ENCODE measurements around the gene TEKT5. TPM values are rescaled to one million over a fixed set of nuclear protein-coding genes. Genes with fewer than 3 reads are reported as not detected.
"Not testable (repeated sequence)": the region's sequence is repeated elsewhere in the genome, so short reads cannot be mapped to it uniquely, and the experiment has no call there.

Gene TEKT5
- total RNA-seq, 1 donor from 2014 or later = not detected

DNA sequence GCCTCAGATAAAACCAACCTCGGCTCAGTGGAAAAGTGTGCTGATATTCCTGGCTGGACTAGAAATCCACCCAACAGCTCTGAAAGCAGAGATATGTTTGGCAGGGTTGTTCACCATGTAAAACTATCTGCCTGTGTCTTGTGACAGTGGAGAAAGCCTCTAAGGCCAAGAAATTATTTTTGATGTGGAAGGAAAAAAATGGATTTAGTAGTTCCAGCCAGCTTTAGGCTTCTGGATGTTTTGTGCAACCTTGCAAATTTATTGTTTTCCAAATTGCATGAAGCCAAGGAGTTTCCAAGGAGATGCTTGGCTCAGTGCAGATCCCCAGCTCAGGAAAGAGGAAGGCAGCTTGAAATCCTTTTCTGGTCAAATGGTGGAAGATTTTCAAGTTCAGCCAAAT, 31.6 kb downstream of the TEKT5 start:
- Mint-ChIP-seq H3K4me3 (no peak overlapping the region), H3K27me3 (ENCODE audit: insufficient read depth) (peaks cover 5% of the 10 kb centered on the region), H3K27ac (no peak overlapping the region), H3K36me3 (ENCODE audit: low read depth) (no peaks in the 10 kb centered on the region), H3K4me1 (ENCODE audit: low read depth) (no peaks in the 10 kb centered on the region), H3K9me3 (no peaks in the 10 kb centered on the region)
- intact Hi-C loops (cut with micrococcal nuclease) = no loop called here
- no peak for DNase-seq (ENCODE audit: low spot score)

DNA sequence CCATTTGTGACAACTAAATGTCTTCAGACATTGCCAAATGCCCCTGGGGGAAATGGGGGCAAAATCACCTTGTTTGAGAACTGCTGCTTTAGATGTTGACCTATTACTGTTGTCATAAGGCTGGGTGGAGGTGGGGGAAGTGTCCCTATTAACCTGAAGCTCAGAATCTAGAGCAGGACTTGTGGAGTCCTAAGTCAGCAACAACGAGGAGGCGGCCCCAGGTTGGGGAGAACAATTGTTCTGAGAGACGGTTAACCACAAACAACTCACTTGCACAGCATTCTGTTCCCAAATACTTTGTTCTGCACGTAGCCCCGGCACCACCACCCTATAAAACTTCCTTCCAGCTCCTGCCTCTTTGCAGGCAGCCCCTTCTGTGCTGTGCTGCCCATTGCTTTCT, 32.5 kb downstream of the TEKT5 start:
- H3K27ac Mint-ChIP-seq = no peak overlapping the region
- no peaks in the 10 kb centered on the region for H3K9me3 Mint-ChIP-seq
- intact Hi-C loops (cut with micrococcal nuclease) = no loop called here
- no peak for DNase-seq (ENCODE audit: low spot score)
- H3K36me3 Mint-ChIP-seq (ENCODE audit: low read depth) = no peaks in the 10 kb centered on the region
- H3K27me3 Mint-ChIP-seq (ENCODE audit: insufficient read depth) = peaks cover 5% of the 10 kb centered on the region
- no peaks in the 10 kb centered on the region for H3K4me1 Mint-ChIP-seq (ENCODE audit: low read depth)
- no peak overlapping the region for H3K4me3 Mint-ChIP-seq

DNA sequence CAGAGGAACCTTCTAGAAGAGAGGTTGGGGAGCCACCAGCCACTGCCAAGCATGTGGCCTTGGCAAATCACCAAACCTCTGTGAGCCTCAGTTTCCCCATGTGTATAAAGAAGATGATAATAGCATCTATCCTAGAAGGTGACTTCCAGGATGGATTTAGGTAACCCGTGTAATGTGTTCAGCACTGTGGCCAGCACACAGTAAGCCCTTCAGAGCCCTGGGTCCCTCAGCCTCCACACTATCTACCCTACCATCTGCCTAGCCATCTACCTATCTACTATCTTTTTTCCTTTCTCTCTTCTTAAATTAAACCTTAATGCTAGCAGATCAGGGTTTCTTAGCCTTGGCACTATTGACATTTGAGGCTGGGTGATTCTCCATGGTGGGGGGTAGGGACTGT, 33.0 kb downstream of the TEKT5 start:
- no peak overlapping the region for H3K27ac Mint-ChIP-seq
- no peak overlapping the region for H3K4me3 Mint-ChIP-seq
- H3K36me3 Mint-ChIP-seq (ENCODE audit: low read depth) = no peaks in the 10 kb centered on the region
- DNase-seq (ENCODE audit: low spot score) = no peak
- intact Hi-C loops (cut with micrococcal nuclease) = no loop called here
- no peaks in the 10 kb centered on the region for H3K9me3 Mint-ChIP-seq
- peaks cover 5% of the 10 kb centered on the region for H3K27me3 Mint-ChIP-seq (ENCODE audit: insufficient read depth)
- no peaks in the 10 kb centered on the region for H3K4me1 Mint-ChIP-seq (ENCODE audit: low read depth)

DNA sequence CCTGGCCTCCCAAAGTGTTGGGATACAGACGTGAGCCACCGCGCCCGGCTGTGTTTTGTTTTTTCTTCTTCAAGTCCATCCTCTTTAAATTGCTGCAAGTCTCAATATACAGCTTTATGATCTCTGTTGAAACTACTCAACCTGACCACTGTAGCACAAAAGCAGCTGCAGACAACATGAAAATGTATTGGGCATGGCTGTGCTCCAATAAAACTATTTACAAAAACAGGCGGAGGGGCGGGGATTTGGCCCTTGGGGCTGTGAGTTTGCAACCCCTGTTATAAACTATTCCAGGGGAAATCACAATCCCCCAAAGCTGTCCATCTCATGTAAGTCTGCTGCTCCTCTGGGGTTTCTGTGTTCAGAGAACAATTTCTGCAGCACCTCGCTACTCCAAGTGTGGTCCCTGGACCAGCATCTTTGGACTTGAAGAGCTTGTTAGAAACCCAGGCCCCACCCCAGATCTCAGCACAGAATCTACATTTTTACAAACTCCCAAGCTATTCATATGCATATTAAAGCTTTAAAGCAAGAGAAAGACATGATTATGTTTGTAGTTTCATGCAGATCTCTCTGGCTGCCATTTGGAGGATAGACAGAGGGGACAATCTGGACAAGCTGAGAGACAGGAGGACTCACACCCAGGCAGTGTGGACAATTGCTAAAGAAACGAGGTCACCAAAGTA, 33.6 kb downstream of the TEKT5 start:
- H3K36me3 Mint-ChIP-seq (ENCODE audit: low read depth) = no peaks in the 10 kb centered on the region
- DNase-seq (ENCODE audit: low spot score) = no peak
- intact Hi-C loops (cut with micrococcal nuclease) = no loop called here
- no peak overlapping the region for H3K27ac Mint-ChIP-seq
- no peak overlapping the region for H3K4me3 Mint-ChIP-seq
- H3K4me1 Mint-ChIP-seq (ENCODE audit: low read depth) = no peaks in the 10 kb centered on the region
- H3K9me3 Mint-ChIP-seq = no peaks in the 10 kb centered on the region
- peaks cover 5% of the 10 kb centered on the region for H3K27me3 Mint-ChIP-seq (ENCODE audit: insufficient read depth)

DNA sequence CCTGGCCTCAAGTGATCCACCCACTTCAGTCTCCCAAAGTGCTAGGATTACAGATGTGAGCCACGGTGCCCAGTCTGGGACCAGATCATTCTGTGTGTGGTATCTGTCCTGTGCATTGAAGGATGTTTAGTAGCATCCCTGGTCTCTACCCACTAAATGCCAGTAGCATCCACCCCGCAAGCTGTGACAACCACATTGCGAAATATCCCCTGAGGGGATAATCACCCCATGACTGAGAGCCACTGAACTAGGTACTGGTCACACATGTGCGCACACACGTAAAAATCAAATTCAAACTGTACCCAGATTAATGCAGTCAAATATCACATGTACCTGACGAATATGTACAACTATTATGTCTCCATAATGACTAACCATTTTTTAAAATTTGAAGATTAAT, 35.8 kb downstream of the TEKT5 start:
- DNase-seq (ENCODE audit: low spot score) = no peak
- Mint-ChIP-seq H3K27me3 (ENCODE audit: insufficient read depth) (peaks cover 5% of the 10 kb centered on the region), H3K4me3 (no peak overlapping the region), H3K4me1 (ENCODE audit: low read depth) (no peaks in the 10 kb centered on the region), H3K27ac (no peak overlapping the region), H3K9me3 (no peaks in the 10 kb centered on the region), H3K36me3 (ENCODE audit: low read depth) (no peaks in the 10 kb centered on the region)
- intact Hi-C loops (cut with micrococcal nuclease) = no loop called here

DNA sequence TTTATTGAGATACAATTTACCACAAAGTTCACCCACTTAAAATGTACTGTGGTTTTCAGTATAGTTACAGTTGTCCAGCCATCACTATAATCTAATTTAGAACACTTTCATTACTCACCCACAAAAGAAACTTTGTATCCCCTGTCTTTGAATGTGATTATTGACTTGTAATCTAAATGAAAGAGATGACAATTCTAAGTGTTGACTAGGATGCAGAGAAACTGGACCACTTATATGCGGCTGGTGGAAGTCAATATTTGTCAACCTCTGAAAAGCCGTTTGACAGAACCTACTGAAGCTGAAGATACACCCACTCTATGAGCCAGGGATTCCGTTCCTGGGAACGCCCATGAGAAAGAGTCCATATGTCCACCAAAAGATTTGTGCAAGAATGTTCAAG, 36.8 kb downstream of the TEKT5 start:
- H3K4me3 Mint-ChIP-seq = no peak overlapping the region
- no peak overlapping the region for H3K27ac Mint-ChIP-seq
- no peaks in the 10 kb centered on the region for H3K4me1 Mint-ChIP-seq (ENCODE audit: low read depth)
- no peaks in the 10 kb centered on the region for H3K9me3 Mint-ChIP-seq
- DNase-seq (ENCODE audit: low spot score) = no peak
- H3K36me3 Mint-ChIP-seq (ENCODE audit: low read depth) = no peaks in the 10 kb centered on the region
- intact Hi-C loops (cut with micrococcal nuclease) = no loop called here
- peaks cover 5% of the 10 kb centered on the region for H3K27me3 Mint-ChIP-seq (ENCODE audit: insufficient read depth)

DNA sequence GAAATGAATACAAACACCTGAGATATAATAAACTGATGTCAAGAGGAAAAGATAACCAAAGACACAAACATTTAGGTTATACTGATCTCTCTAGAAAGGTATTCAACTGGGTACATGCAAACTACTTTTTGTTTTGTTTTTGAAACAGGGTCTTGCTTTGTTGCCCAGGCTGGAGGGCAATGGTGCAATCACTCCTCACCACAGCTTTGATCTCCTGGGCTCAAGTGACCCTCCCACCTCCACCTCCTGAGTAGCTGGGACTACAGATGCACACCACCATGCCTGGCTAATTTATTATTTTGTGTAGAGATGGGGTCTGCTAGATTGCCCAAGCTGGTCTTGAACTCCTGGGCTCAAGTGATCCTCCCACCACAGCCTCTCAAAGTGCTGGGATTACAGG, 38.1 kb downstream of the TEKT5 start:
- H3K4me3 Mint-ChIP-seq = no peak overlapping the region
- intact Hi-C loops (cut with micrococcal nuclease) = no loop called here

DNA sequence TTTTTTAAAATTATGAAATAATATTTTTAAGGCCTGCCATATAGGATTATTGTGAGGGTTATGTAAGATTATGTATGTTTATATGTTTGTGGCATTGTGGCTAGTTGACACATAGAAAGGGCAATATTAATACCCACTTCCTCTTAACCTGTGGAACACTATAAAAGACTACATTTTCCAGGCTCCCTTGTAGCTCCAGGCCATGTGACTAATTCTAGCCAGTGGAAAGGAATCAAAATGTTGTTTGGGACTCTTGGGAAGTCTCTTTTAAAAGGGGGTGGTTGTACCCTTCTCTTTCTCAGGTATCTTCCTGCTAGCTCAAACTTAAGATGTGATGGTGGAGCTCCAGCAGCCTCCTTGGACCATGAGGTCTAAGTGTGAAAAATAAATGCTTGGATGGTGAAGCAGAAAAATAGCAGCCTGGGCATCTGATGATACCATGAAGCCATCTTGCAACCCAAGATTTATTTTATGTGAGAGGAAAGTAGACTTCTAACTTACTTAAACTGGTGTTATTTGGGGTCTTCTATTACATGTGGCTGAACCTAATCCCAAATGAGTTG, 39.2 kb downstream of the TEKT5 start:
- Mint-ChIP-seq H3K27ac (no peak overlapping the region), H3K36me3 (ENCODE audit: low read depth) (no peaks in the 10 kb centered on the region), H3K4me3 (no peak overlapping the region), H3K4me1 (ENCODE audit: low read depth) (no peaks in the 10 kb centered on the region), H3K27me3 (ENCODE audit: insufficient read depth) (no peaks in the 10 kb centered on the region), H3K9me3 (no peaks in the 10 kb centered on the region)
- DNase-seq (ENCODE audit: low spot score) = no peak
- intact Hi-C loops (cut with micrococcal nuclease) = no loop called here

More for the DNA sequence above, 38.1 kb downstream of the TEKT5 start:
- Mint-ChIP-seq H3K27ac (no peak overlapping the region), H3K36me3 (ENCODE audit: low read depth) (no peaks in the 10 kb centered on the region), H3K4me1 (ENCODE audit: low read depth) (no peaks in the 10 kb centered on the region), H3K27me3 (ENCODE audit: insufficient read depth) (no peaks in the 10 kb centered on the region), H3K9me3 (no peaks in the 10 kb centered on the region)
- DNase-seq (ENCODE audit: low spot score) = no peak

DNA sequence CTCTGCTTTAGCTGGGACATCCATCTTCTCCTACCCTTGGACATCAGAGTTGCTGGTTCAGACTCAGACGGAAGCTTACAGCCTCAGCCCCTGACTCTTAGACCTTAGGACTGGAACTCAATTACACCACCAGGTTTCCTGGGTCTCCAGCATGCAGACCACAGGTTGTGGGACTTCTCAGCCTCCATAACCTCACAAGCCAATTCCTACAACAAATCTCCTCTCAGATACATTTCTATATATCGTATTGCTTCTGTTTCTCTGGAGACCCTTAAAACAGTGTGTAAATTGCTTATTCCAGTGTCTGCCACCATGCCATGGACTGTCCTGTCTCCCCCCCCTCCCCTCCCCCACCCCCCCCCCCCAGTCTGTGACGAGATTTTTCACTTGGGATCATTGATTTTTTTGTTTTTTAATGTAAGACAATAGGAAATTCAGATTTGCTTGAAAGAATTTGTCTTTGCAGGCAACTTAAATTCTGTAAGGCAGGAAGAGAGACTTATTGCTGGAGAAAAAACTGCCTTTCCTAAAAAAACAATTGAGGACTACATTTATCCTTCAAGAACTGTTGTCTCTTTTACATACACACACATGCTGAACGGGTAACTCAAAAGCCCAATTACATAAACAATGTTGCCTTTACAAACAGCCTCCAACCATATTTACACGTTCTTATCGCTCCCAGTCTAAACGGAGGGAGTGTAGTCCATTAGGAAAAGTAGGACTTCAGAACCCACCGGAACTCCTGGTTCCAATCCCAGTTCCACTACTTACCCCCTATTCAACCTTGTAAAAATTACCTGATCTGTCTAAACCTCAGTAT, 39.9 kb downstream of the TEKT5 start:
- Mint-ChIP-seq H3K27ac (no peak overlapping the region), H3K27me3 (ENCODE audit: insufficient read depth) (no peaks in the 10 kb centered on the region), H3K9me3 (no peaks in the 10 kb centered on the region), H3K4me1 (ENCODE audit: low read depth) (no peaks in the 10 kb centered on the region), H3K4me3 (no peak overlapping the region), H3K36me3 (ENCODE audit: low read depth) (no peaks in the 10 kb centered on the region)
- intact Hi-C loops (cut with micrococcal nuclease) = no loop called here
- no peak for DNase-seq (ENCODE audit: low spot score)

DNA sequence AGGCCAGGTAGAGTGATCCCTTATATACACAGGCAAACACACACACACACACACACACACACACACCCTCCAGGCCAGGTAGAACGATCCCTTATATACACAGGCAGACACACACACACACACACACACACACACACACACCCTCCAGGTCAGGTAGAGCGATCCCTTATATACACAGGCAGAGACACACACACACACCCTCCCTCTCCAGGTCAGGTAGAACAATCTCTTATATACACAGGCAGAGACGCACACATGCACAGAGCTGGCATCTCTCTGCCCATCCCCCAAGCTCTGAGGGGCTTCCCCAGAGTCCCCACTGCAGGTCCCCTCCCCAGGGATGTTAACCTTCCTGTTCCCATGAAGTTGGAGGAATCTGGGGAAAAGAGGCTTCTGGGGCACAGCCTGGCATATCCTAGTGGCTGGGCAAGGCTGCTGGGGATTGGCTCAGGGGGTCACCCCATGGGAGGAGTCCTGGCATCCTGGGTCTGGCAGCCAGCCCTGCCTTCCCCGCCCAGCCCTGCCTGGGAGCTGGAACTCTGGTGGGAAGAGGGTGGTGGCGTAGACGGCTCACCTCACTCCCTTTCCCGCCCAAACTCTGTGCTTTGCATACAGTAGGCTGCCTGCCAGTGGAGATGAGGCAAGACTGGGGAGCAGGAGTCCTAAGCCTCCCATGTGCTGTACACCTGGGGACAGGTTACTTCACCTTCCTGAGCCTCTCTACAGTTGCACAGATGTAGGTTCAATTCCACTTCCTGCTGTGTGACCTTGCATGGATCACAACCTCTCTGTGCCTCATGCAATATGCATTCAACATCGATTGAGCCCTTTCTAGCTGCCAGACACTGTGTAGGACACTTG, 41.8 kb downstream of the TEKT5 start:
- H3K36me3 Mint-ChIP-seq (ENCODE audit: low read depth) = no peaks in the 10 kb centered on the region
- intact Hi-C loops (cut with micrococcal nuclease) = no loop called here
- no peak overlapping the region for H3K4me3 Mint-ChIP-seq
- H3K9me3 Mint-ChIP-seq = no peaks in the 10 kb centered on the region
- no peak for DNase-seq (ENCODE audit: low spot score)
- no peaks in the 10 kb centered on the region for H3K4me1 Mint-ChIP-seq (ENCODE audit: low read depth)
- H3K27ac Mint-ChIP-seq = no peak overlapping the region
- H3K27me3 Mint-ChIP-seq (ENCODE audit: insufficient read depth) = no peaks in the 10 kb centered on the region

DNA sequence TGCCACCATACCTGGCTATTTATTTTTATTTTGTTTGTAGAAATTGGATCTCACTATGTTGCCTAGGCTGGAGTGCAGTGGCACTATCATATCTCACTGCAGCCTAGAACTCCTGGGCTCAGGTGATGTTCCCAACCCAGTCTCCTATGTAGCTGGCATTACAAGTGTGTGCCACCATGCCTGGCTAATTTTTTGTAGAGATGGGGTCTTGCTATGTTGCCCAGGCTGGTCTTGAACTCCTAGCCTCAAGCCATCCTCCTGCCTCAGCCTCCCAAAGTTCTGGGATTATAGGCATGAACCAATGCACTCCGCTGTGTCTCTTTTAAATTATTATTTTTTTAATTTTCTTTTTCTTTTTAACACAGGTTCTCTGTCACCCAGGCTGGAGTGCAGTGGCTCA, 45.6 kb downstream of the TEKT5 start:
- H3K4me1 Mint-ChIP-seq (ENCODE audit: low read depth); DNase-seq (ENCODE audit: low spot score); H3K27ac Mint-ChIP-seq; H3K36me3 Mint-ChIP-seq (ENCODE audit: low read depth); H3K4me3 Mint-ChIP-seq; H3K27me3 Mint-ChIP-seq (ENCODE audit: insufficient read depth); H3K9me3 Mint-ChIP-seq; intact Hi-C loops (cut with micrococcal nuclease): not testable (repeated sequence)

DNA sequence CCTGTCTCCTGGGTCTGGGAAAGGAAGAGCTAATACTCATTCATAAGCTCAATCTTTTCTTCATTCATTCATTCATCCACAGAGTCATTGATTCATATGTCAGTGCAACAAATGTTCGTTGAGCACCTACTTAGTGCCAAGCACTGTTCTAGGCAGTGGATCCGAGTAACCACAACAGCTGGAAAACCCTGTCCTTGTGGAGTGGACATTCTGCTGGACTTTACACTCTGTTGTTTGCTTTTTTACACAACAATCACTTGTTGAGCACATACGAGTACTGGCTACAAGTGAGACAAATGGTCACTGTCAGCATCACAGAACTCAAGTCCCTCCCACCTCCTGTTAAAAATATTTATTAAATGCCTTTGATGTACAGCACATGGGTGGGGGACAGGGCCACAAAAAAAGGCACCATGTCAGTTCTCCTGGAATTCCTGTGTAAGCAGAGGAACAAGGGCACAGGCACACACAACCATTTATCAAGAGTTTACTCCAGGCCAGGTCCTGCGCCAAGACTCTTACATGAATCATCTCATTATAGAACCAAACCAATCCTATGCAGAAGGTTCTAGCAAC, 46.9 kb downstream of the TEKT5 start:
- DNase-seq (ENCODE audit: low spot score) = no peak
- Mint-ChIP-seq H3K27ac (no peak overlapping the region), H3K36me3 (ENCODE audit: low read depth) (no peaks in the 10 kb centered on the region), H3K4me3 (no peak overlapping the region), H3K27me3 (ENCODE audit: insufficient read depth) (no peaks in the 10 kb centered on the region), H3K9me3 (no peaks in the 10 kb centered on the region), H3K4me1 (ENCODE audit: low read depth) (no peaks in the 10 kb centered on the region)
- intact Hi-C loops (cut with micrococcal nuclease) = no loop called here
